ENCODE measurements around the gene HELZ.
"Not testable (repeated sequence)": the region's sequence is repeated elsewhere in the genome, so short reads cannot be mapped to it uniquely, and the experiment has no call there.

The HELZ gene

GRCh38 chr17:67111808-67112207 is 133.2 kb downstream of the HELZ start:
- no peak for DNase-seq

DNA sequence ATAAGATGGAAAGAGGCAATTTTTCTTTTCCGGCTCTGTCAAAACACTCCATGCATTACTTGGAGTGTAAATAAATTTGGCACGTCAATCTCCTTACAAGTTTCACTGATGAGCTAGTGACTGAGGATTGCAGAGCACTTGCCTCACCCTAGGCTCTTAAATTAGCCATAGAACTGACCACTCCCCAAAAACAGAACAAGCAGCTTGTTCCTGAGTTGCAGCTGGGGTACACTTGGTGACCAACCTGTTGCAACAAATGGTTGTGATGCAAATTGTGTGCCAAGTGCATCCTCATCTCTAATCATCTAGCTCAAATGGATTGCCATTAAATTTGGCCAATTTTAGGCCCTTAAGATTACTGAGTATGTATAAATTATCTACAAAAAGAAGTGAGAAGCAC is 133.7 kb downstream of the HELZ start:
- DNase-seq: no peak

DNA sequence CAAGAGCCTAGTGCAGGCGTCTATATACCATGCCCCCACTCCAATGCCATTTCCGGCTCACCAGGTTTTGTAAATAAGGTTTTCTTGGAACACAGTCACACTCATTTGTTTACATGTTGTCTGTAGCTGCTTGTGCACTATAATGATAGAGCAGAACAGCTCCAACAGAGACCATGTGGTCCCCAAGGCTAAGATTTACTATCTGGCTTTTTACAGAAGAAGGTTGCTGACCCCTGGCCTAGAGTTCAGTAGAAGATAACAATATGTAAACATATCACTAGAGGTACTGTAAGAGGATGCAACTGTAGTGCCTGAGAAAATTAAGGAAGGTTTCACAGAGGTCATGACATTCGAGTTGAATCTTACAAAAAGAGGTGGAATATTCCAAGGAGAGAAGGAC is 134.4 kb downstream of the HELZ start:
- DNase-seq: no peak

DNA sequence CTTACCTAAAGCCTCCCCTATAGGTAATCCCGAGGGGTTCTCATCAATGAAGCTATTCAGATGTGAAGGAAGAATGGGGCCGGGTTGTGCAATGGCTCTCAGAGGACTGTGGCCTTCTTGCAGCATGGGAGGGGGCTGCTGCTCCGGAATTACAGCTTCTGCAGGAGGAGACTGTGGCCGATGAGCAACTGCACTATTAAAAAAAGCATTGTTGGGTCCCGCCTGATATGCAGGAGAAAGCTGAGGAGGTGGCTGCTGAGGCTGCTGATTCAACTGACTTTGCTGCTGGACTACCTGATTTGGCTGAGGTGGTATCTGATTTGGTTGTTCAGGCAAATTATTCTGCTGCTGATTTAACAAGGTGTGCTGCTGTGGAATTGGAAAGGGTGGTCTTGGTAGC is 135.9 kb downstream of the HELZ start:
- DNase-seq: no peak

DNA sequence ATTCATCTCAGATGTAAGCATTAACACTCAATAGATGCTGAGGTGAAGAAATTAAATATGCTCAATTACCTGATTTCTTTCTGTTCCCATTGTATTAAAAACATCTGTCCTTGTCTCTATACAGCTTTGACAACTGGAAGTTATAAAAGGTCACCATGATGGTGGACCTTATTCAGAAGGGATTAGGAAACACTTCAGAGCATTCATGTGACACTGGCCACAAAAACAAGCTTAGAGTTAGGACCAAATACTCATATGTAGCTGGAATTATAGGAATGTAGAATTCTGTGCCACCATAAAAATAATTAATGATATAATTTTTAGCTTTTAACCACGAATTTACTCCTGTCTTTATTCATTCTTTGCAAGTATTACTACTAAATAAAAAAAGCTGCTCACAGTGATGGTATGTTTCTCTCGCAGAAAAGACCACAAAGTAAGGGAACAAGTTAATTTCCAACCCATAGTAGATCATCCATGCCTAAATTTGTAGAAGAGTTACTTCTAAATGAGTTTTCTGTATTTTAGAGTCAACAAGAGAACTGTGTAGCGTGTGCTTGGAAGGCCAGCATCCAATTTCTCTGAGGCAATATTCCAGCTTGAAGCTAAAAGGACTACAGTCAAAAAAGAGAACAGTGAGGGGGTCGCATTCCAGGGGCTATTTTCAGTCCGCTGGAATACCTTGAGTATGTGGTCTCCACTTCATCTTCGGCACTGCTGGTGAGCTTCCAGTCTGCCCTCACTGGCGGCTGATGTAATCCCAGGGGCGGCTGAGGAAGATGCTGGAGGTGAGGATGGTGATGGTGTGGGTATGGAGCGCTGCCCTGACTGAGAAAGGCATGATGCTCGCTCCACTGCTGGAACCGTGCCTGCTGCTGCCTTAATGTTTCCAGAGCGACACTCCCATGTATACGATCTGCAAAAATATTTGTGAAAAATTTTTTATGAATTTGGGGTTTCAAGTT is 136.9 kb downstream of the HELZ start:
- DNase-seq: no peak

DNA sequence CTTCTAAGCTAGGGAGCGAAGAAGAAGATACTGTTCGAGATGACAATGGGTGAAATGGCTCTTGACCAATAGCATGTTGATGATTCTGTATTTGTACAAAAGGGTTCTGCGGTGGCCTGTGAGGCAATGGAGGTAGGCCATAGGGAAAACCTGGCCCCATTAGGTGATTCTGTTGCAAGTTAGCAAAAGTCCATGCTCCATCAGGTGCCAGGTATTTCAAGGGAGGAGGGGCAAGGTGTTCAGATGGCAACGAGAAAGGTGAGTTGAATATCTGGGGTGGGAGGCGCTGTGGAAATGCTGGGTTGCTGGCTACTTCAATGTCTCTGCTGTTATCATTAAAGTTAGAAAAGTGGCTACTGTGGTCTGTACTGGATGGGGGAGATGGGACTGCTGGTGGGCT is 137.8 kb downstream of the HELZ start:
- DNase-seq: no peak

DNA sequence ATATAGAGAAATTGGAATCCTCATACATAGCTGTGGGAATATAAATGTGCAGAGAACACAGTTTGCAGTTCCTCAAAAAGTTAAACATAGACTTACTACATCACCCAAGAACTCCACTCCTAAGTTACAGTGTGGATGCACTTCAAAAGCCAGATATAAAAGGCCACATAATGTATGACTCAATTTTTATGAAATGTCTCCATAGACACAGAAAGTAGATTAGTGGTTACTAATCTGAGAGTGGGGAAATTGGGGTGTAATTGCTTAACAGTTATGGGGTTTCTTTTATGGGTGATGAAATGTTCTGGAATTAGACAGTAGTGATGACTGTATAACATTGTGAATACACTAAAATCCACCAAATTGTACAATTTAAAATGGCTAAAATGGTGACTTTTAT is 139.8 kb downstream of the HELZ start:
- DNase-seq: no peak

DNA sequence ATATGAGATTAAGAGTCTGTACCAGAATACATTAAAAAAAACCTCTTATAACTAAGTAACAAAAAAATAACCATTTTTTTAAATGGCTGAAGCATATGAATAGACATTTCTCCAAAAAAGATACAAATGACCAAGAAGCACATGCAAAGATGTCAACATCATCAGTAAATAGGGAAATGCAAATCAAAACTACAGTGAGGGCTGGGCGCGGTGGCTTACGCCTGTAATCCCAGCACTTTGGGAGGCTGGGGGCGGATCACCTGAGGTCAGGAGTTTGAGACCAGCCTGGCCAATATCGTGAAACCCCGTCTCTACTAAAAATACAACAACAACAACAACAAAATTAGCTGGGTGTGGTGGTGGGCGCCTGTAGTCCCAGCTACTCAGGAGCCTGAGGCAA is 140.4 kb downstream of the HELZ start:
- not testable (repeated sequence) for DNase-seq

- DNase-seq: no peak
Observed at GRCh38 chr17:67098006-67098405, 147.0 kb downstream of the HELZ start.

- DNase-seq: no peak
Observed at GRCh38 chr17:67096609-67097008, 148.4 kb downstream of the HELZ start.

- DNase-seq: no peak
Observed at GRCh38 chr17:67095803-67096202, 149.2 kb downstream of the HELZ start.

DNA sequence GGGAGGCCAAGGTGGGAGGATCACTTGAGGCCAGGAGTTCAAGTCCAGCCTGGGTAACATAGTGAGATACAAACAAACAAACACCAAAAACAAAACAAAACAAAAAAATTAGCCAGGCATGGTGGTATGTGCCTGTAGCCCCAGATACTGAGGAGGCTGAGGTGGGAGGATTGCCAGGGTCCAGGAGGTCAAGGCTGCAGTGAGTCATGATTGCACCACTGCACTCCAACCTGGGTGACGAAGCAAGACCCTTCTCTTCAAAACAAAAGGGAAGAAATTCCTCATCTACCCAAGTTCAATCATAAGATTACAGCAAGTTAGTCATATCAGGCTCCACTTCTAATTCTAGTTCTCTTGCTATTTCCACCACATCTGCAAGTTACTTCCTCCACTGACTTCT is 149.7 kb downstream of the HELZ start:
- DNase-seq: not testable (repeated sequence)

DNA sequence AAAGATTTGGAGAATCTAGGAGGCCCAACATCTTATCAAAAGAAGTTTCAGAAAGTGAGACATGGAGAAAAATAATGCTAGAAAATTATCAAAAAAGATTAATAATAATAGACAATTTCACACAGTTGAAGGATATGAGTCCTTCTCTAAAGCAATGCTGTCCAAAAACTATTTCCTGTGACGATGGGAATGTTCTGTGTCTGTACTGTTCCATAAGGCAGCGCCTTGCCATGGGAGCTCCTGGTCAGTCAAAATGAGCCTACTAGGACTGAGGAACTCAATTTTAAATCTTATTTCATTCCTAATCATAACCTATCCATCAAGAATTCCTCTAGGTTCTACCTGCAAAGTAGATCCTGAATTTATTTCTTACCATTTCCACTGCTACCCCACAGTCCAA is 151.6 kb downstream of the HELZ start:
- DNase-seq: no peak

DNA sequence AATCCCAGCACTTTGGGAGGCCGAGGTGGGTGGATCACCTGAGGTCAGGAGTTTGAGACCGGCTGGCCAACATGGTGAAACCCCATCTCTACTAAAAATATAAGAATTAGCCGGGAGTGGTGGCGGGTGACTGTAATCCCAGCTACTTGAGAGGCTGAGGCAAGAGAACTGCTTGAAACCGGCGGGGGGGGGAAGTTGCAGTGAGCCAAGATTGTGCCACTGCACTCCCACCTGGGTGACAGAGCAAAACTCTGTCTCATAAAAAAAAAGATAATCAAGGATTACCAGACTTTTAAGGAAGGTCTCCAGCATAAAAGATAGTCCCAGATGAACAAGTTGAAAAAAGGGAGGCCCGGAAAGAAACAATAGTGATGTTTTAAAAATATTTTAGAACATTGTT is 152.3 kb downstream of the HELZ start:
- DNase-seq: not testable (repeated sequence)

- DNase-seq: no peak
Observed at GRCh38 chr17:67092291-67092690, 152.7 kb downstream of the HELZ start.

GRCh38 chr17:67090341-67090740 is 154.7 kb downstream of the HELZ start:
- no peak for DNase-seq

GRCh38 chr17:67088639-67089038 is 156.4 kb downstream of the HELZ start:
- no peak for DNase-seq

DNA sequence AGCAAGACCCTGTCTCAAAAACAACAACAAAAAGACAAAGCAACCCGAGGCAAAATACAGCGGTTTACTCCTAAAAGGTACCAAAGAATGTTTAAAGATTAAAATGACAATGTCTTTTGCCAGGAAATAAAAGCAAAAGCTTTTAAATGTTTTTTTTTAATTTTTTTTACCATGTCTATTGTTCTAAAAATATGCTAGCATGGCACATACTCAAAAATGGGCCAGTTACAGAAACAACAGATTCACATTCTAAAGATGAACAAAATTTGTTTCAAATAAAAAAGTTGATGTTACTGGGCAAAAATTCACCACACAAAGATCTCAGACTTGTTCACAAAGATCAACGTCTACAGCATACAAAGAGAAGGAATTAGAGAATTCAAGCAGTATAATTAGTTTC is 159.6 kb downstream of the HELZ start:
- no peak for DNase-seq

DNA sequence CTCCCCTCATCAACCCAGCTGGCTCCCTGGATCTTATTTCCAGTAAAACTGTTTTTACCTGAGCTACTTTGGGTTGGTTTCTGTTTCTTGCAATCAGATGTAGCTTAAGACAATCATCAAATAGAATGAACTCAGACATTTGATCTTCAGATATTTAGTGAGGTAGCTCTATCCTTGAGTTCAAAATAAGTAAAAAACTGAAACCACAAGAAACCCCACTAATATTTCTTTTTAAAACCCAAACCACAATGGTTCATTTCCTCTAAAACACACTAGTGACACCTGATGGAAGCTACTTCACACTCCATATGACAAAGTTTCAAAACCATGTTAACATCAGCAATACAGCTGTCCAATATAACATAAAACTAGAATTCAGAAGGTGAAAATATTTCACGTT is 162.9 kb downstream of the HELZ start:
- no peak for DNase-seq

DNA sequence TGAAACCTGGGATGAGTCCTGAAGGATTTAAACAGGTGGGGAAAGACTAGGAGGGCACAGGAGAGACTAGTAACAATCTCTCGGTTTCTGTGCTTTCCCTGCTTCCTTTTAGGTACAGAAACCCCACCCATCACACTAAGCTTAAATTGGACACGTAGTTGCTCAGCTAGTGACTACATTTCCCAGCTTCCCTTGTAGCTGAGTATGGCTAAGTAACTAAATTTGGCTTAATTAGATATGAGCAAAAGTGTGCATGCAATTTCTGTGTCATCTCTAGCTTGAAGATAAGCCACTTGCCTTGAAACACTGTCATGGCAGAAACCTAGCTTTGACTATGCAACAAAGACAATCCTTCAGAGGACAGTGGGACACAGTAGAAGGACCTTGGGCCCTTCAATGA is 164.2 kb downstream of the HELZ start:
- no peak for DNase-seq

DNA sequence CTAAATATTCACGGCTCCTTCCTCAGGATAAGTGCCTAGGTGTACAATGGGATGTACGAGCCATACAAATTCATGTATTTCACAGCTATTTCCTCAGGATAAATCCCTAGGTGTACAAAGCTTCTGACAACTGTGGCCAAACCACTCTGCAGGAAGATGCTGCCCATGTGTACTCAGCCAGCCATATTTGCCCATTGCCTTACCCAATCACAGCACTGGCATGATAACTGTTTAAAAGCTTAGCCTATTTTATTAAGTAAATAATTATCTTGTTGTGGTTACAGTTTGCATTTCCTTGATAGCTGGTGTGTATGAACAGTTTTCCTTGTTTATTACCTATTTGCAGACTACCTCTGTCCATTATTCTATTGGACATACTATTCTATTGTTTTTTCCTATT is 165.5 kb downstream of the HELZ start:
- DNase-seq: no peak

DNA sequence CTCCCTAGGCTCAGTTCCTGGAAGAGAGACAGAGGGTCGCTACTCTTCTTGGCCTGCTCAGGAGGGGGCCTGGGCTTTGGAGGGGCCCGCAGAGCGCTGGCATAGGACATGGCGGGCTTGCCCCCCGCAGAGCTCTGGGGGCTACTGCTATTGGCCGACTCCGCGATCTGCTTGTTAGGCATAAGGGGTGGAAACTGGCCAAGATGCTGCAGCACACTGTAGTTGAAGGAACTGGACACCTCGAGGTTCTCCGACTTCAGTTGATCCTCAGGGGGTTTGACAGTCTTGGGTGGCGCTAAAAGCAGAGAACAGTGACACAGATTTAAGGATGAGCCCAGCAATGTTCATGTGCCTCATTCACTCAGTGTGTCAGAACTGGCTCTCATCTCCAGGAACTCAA is 166.7 kb downstream of the HELZ start:
- DNase-seq: no peak

DNA sequence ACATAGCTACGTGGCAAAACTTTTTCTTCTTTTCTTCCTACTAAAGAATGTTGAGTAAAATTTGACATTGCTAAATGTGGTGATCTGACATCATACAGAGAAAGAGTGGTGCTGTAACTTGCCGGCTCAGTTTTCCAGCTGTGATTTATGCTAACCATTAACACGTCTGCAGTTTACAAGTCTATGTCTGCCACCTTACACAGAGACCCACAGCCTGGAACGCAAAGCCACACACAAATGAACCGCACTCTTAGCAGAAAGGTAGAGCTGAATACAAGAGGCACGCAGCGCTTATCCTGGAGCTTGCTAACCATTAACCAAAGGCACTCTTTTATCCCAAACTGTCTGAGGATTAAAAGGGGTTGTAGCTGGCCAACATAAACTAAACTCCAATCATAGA is 168.7 kb downstream of the HELZ start:
- no peak for DNase-seq

- no peak for DNase-seq
Observed at GRCh38 chr17:67074781-67075180, 170.2 kb downstream of the HELZ start.

GRCh38 chr17:67072885-67073284 is 172.1 kb downstream of the HELZ start:
- no peak for DNase-seq

All from activated T-cell treated with anti-CD3 and anti-CD28 coated beads, Interleukin-2, amount 50 U/mL, for 48 hours (primary cell).